Gastroesophageal sphincter (tissue), 3 donors: ENCODE results near the gene FGFRL1.

Source experiments
- POLR2A ChIP-seq, 2 donors: fragments of 450-650 bp; IDR thresholded peaks; one replicate each; pipeline ENCODE4 v1.6.1; 2017; ENCODE audit warnings: antibody characterized with exemption in 2 of 2, mild to moderate bottlenecking in 2 of 2, moderate library complexity in 1 of 2
- TF ChIP-seq, protein P1 (sequence below), 4 experiments: fragments of 200-600 bp in 2 of 4; fragments of 450-650 bp in 2 of 4; sonication (generic) in 1 of 4; IDR thresholded peaks; one replicate each; pipeline ENCODE4 v1.5.1; 2017 to 2019; ENCODE audit warnings: antibody characterized with exemption in 4 of 4, mild to moderate bottlenecking in 2 of 4, moderate library complexity in 2 of 4

DNA sequence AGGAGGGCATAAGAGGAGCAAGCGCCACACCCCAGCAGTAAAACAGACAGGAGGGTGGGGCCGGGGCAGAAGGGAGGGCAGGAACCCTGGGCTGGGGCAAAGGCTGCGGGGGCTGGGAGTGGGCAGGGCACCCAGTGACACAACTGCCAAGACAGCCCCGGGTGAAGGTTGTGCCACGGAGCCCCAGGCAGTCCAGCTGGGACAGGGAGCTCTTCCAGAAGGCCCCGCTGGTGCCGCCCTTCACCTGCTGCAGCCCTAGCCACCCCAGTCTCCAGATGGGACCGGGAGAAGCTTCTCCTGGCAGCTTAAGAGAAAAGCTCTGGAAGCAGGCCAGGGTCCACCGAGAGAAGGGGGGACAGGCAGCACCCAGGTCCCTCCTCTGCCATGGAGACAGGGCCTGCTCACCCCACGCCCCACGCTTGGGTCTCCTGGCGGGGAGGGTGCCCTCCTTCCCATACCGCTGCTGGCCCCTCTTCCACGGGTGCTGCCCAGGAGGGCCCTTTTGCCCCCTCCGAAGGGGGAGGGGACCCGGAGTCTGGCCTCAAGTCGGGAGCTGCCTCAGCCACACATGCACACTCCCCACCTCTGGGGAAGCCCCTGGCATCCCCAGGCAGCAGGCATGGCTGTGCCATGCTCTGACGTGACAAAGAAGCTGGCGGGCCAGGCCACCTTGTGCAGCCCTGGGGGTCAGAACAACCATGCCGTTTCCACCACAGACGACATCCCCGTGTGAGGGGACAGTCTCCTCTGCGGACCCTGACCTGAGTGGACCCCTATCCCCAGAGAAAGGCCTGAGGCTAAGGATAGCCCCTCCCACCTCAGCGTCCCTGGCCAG lies 39.5 kb upstream of the FGFRL1 start:
- TF ChIP-seq, protein P1, sequence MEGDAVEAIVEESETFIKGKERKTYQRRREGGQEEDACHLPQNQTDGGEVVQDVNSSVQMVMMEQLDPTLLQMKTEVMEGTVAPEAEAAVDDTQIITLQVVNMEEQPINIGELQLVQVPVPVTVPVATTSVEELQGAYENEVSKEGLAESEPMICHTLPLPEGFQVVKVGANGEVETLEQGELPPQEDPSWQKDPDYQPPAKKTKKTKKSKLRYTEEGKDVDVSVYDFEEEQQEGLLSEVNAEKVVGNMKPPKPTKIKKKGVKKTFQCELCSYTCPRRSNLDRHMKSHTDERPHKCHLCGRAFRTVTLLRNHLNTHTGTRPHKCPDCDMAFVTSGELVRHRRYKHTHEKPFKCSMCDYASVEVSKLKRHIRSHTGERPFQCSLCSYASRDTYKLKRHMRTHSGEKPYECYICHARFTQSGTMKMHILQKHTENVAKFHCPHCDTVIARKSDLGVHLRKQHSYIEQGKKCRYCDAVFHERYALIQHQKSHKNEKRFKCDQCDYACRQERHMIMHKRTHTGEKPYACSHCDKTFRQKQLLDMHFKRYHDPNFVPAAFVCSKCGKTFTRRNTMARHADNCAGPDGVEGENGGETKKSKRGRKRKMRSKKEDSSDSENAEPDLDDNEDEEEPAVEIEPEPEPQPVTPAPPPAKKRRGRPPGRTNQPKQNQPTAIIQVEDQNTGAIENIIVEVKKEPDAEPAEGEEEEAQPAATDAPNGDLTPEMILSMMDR (IDR thresholded peaks at IDR 0.05): no peak
- TF ChIP-seq POLR2A (IDR thresholded peaks at IDR 0.05): no peak
